ENCODE results near the gene ADAMTSL3. TPM values are rescaled to one million over a fixed set of nuclear protein-coding genes. Genes with fewer than 3 reads are reported as not detected.

Gene ADAMTSL3
- total RNA-seq, 3 donors from 2014 or later (not counting 1 experiment from before 2014, with no cell fraction given), result 0.14 to 0.43 (median 0.25) TPM

- H3K27me3 Mint-ChIP-seq (ENCODE audit: low read depth in 2 of 2), result no peaks in the 10 kb centered on the region
These were observed 290.0 kb downstream of the ADAMTSL3 start for GRCh38 chr15:83943849-83944404.

DNA sequence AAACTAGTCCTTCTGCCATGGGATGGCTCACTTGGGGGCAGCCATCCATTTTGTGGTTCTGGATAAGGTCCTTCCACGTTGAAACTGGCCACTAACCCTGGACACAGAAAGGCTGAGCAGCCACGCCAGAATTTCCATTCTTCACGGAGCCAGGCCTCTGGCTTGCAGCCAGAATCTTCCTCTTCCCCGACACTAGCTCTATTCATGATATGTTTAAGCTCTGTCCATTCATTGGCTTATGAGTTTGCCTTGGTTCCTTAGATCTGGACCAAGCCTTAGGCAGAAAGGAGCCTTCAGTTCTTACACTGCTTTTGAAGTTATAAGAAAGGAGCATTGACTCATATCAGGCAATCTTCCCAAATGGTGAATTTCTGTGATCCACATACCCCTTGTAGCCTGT, 293.2 kb downstream of the ADAMTSL3 start:
- ATAC-seq (no peak), DNase-seq (no peak)
- H3K4me1 ChIP-seq (ENCODE audit: control insufficient read depth, insufficient read depth, low read length), result no peaks in the 10 kb centered on the region
- 90% methylated on average over 4 of the region's 4 CpGs for WGBS (ENCODE audit: insufficient coverage)
- no peaks in the 10 kb centered on the region for H3K4me1 Mint-ChIP-seq
- no peak overlapping the region for H3K4me3 ChIP-seq (ENCODE audit: low read length)
- H3K9me3 ChIP-seq (ENCODE audit: control insufficient read depth, insufficient read depth, low read length), result no peaks in the 10 kb centered on the region
- H3K36me3 Mint-ChIP-seq, result peaks cover 7% of the 10 kb centered on the region
- intact Hi-C loops (cut with micrococcal nuclease), result no loop called here
- no peaks in the 10 kb centered on the region for H3K27me3 ChIP-seq (ENCODE audit: control insufficient read depth, insufficient read depth, low read length)
- no peaks in the 10 kb centered on the region for H3K36me3 ChIP-seq (ENCODE audit: control insufficient read depth, insufficient read depth, low read length)
- no peak overlapping the region for H3K4me3 Mint-ChIP-seq
- no peak for TF ChIP-seq CTCF (IDR thresholded peaks at IDR 0.05)
- H3K27ac ChIP-seq (ENCODE audit: low read length), result no peak overlapping the region
- H3K27ac Mint-ChIP-seq, result no peak overlapping the region
- H3K27me3 Mint-ChIP-seq (ENCODE audit: low read depth in 2 of 2), result no peaks in the 10 kb centered on the region
- H3K9me3 Mint-ChIP-seq, result peaks cover 8 to 16% of the 10 kb centered on the region in 2 donors

More at GRCh38 chr15:83943849-83944404, 290.0 kb downstream of the ADAMTSL3 start:
- no peaks in the 10 kb centered on the region for H3K4me1 Mint-ChIP-seq
- no peak for TF ChIP-seq CTCF (IDR thresholded peaks at IDR 0.05)
- no peaks in the 10 kb centered on the region for H3K9me3 ChIP-seq (ENCODE audit: control insufficient read depth, insufficient read depth, low read length)
- no peaks in the 10 kb centered on the region for H3K27me3 ChIP-seq (ENCODE audit: control insufficient read depth, insufficient read depth, low read length)
- no peaks in the 10 kb centered on the region for H3K36me3 Mint-ChIP-seq
- WGBS (ENCODE audit: insufficient coverage), result 85% methylated on average over 2 of the region's 4 CpGs
- intact Hi-C loops (cut with micrococcal nuclease), result no loop called here
- ATAC-seq, result no peak
- no peaks in the 10 kb centered on the region for H3K4me1 ChIP-seq (ENCODE audit: control insufficient read depth, insufficient read depth, low read length)
- DNase-seq, result no peak
- no peaks in the 10 kb centered on the region for H3K36me3 ChIP-seq (ENCODE audit: control insufficient read depth, insufficient read depth, low read length)
- no peak overlapping the region for H3K27ac ChIP-seq (ENCODE audit: low read length)
- no peak overlapping the region for H3K4me3 ChIP-seq (ENCODE audit: low read length)
- H3K9me3 Mint-ChIP-seq, result peaks cover 4 to 9% of the 10 kb centered on the region in 2 donors
- no peak overlapping the region for H3K4me3 Mint-ChIP-seq
- no peak overlapping the region for H3K27ac Mint-ChIP-seq

- Histone ChIP-seq H3K27ac (ENCODE audit: low read length) (no peak overlapping the region), H3K4me1 (ENCODE audit: control insufficient read depth, insufficient read depth, low read length) (no peaks in the 10 kb centered on the region), H3K36me3 (ENCODE audit: control insufficient read depth, insufficient read depth, low read length) (no peaks in the 10 kb centered on the region), H3K4me3 (ENCODE audit: low read length) (no peak overlapping the region), H3K9me3 (ENCODE audit: control insufficient read depth, insufficient read depth, low read length) (no peaks in the 10 kb centered on the region), H3K27me3 (ENCODE audit: control insufficient read depth, insufficient read depth, low read length) (no peaks in the 10 kb centered on the region)
- Mint-ChIP-seq H3K27ac (no peak overlapping the region), H3K9me3 (peaks cover 4% of the 10 kb centered on the region in 2 donors), H3K4me1 (no peaks in the 10 kb centered on the region), H3K36me3 (peaks cover 7% of the 10 kb centered on the region), H3K27me3 (ENCODE audit: low read depth in 2 of 2) (no peaks in the 10 kb centered on the region), H3K4me3 (no peak overlapping the region)
- DNase-seq, result no peak
- ATAC-seq, result no peak
- intact Hi-C loops (cut with micrococcal nuclease), result no loop called here
- no peak for TF ChIP-seq CTCF (IDR thresholded peaks at IDR 0.05)
These were observed 300.6 kb downstream of the ADAMTSL3 start for GRCh38 chr15:83954506-83954905.

DNA sequence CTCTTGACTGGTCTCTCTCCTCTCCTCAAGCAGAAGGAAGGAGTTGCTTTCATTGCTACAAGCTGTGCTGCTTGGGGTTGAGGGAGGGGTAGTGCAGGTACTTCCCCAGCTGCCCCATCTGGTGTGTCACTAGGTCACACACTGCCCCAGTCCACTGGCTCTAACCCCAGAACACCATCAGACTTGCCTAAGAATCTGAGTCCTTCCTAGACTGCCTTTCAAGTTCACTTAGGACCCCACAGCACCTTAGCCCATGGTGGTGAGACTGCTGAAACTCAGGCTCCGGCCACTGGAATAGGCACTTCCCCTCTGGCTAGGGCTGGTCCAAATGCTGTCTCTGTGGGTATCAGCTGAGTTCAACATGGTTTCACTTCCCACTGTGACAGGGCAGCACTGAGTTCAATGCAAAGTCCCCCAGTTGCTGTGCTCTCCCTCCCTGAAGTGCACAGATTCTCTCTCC, 301.9 kb downstream of the ADAMTSL3 start:
- no peaks in the 10 kb centered on the region for H3K36me3 ChIP-seq (ENCODE audit: control insufficient read depth, insufficient read depth, low read length)
- H3K4me3 ChIP-seq (ENCODE audit: low read length), result no peak overlapping the region
- no peaks in the 10 kb centered on the region for H3K4me1 ChIP-seq (ENCODE audit: control insufficient read depth, insufficient read depth, low read length)
- Mint-ChIP-seq H3K27me3 (ENCODE audit: low read depth in 2 of 2) (peaks cover 0 to 3% of the 10 kb centered on the region in 2 donors), H3K36me3 (peaks cover 7% of the 10 kb centered on the region), H3K9me3 (peaks cover 4% of the 10 kb centered on the region in 2 donors), H3K4me1 (no peaks in the 10 kb centered on the region), H3K4me3 (no peak overlapping the region), H3K27ac (no peak overlapping the region)
- ATAC-seq (peak in 1 of 3 donors; percentile 39), DNase-seq (no peak)
- WGBS (ENCODE audit: insufficient coverage), result 70% methylated on average over 1 of the region's 1 CpG
- intact Hi-C loops (cut with micrococcal nuclease), result no loop called here
- H3K9me3 ChIP-seq (ENCODE audit: control insufficient read depth, insufficient read depth, low read length), result no peaks in the 10 kb centered on the region
- no peaks in the 10 kb centered on the region for H3K27me3 ChIP-seq (ENCODE audit: control insufficient read depth, insufficient read depth, low read length)
- no peak overlapping the region for H3K27ac ChIP-seq (ENCODE audit: low read length)
- TF ChIP-seq CTCF (IDR thresholded peaks at IDR 0.05), result no peak
